ENCODE measurements around the gene SUPT3H.
"Not testable (repeated sequence)": the region's sequence is repeated elsewhere in the genome, so short reads cannot be mapped to it uniquely, and the experiment has no call there.

SUPT3H gene

GRCh38 chr6:44898296-44898930 lies 479.3 kb downstream of the SUPT3H start:
- no peaks in the 10 kb centered on the region for H3K9me3 ChIP-seq (ENCODE audit: control insufficient read depth, low read depth, low read length)
- no peaks in the 10 kb centered on the region for H3K4me1 ChIP-seq (ENCODE audit: control insufficient read depth, low read depth, low read length)
- H3K27ac ChIP-seq (ENCODE audit: low read length), result no peak overlapping the region
- H3K9ac ChIP-seq (ENCODE audit: low read length), result no peak overlapping the region
- H3K36me3 ChIP-seq (ENCODE audit: control insufficient read depth, low read depth, low read length), result no peaks in the 10 kb centered on the region
- H3K4me3 ChIP-seq (ENCODE audit: low read length), result no peak overlapping the region
- H3K27me3 ChIP-seq (ENCODE audit: control insufficient read depth, insufficient read depth, low read length), result no peaks in the 10 kb centered on the region

DNA sequence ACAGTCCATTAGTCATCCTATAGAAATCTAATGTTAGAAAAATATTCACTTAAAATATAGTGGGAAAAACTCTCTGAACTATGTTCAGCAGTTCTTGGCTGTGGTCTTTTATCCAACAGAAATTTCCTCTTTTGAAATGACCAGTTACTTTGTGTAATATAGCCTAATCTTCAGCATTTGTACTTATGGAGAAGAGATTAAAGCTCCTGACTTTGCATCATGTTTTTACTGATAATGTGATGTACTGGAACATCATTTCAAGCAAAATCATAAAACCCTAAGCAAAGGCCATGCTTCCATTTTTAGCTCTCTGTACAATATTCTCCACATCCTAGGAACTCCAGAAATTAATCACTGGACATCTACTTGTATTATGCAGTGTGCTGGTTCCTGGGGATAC lies 480.4 kb downstream of the SUPT3H start:
- Histone ChIP-seq H3K27me3 (ENCODE audit: control insufficient read depth, insufficient read depth, low read length) (no peaks in the 10 kb centered on the region), H3K9ac (ENCODE audit: low read length) (no peak overlapping the region), H3K4me3 (ENCODE audit: low read length) (no peak overlapping the region), H3K27ac (ENCODE audit: low read length) (no peak overlapping the region), H3K4me1 (ENCODE audit: control insufficient read depth, low read depth, low read length) (no peaks in the 10 kb centered on the region), H3K9me3 (ENCODE audit: control insufficient read depth, low read depth, low read length) (no peaks in the 10 kb centered on the region), H3K36me3 (ENCODE audit: control insufficient read depth, low read depth, low read length) (no peaks in the 10 kb centered on the region)

- Histone ChIP-seq H3K27me3 (ENCODE audit: control insufficient read depth, insufficient read depth, low read length) (no peaks in the 10 kb centered on the region), H3K36me3 (ENCODE audit: control insufficient read depth, low read depth, low read length) (no peaks in the 10 kb centered on the region), H3K9ac (ENCODE audit: low read length) (no peak overlapping the region), H3K9me3 (ENCODE audit: control insufficient read depth, low read depth, low read length) (no peaks in the 10 kb centered on the region), H3K4me1 (ENCODE audit: control insufficient read depth, low read depth, low read length) (no peaks in the 10 kb centered on the region), H3K4me3 (ENCODE audit: low read length) (no peak overlapping the region), H3K27ac (ENCODE audit: low read length) (no peak overlapping the region)
Measured at GRCh38 chr6:44896701-44897100, 481.0 kb downstream of the SUPT3H start.

- Histone ChIP-seq H3K4me1 (ENCODE audit: control insufficient read depth, low read depth, low read length) (no peaks in the 10 kb centered on the region), H3K4me3 (ENCODE audit: low read length) (no peak overlapping the region), H3K27me3 (ENCODE audit: control insufficient read depth, insufficient read depth, low read length) (no peaks in the 10 kb centered on the region), H3K9me3 (ENCODE audit: control insufficient read depth, low read depth, low read length) (no peaks in the 10 kb centered on the region), H3K36me3 (ENCODE audit: control insufficient read depth, low read depth, low read length) (no peaks in the 10 kb centered on the region), H3K27ac (ENCODE audit: low read length) (no peak overlapping the region), H3K9ac (ENCODE audit: low read length) (no peak overlapping the region)
Measured at GRCh38 chr6:44892579-44892978, 485.2 kb downstream of the SUPT3H start.

DNA sequence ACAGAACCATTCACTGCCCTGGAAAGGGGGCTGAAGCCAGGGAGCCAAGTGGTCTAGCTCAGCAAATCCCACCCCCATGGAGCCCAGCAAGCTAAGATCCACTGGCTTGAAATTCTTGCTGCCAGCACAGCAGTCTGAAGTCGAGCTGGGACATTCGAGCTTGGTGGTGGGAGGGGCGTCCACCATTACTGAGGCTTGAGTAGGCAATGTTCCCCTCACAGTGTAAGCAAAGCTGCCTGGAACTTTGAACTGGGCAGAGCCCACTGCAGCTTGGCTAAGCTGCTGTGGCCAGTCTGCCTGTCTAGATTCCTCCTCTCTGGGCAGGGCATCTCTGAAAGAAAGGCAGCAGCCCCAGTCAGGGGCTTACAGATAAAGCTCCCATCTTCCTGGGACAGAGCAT lies 498.7 kb downstream of the SUPT3H start:
- not testable (repeated sequence) for H3K36me3 ChIP-seq (ENCODE audit: control insufficient read depth, low read depth, low read length); H3K9me3 ChIP-seq (ENCODE audit: control insufficient read depth, low read depth, low read length); H3K4me3 ChIP-seq (ENCODE audit: low read length); H3K27ac ChIP-seq (ENCODE audit: low read length); H3K9ac ChIP-seq (ENCODE audit: low read length); H3K27me3 ChIP-seq (ENCODE audit: control insufficient read depth, insufficient read depth, low read length); H3K4me1 ChIP-seq (ENCODE audit: control insufficient read depth, low read depth, low read length)

GRCh38 chr6:44876638-44877037 lies 501.1 kb downstream of the SUPT3H start:
- not testable (repeated sequence) for H3K4me1 ChIP-seq (ENCODE audit: control insufficient read depth, low read depth, low read length); H3K27ac ChIP-seq (ENCODE audit: low read length); H3K27me3 ChIP-seq (ENCODE audit: control insufficient read depth, insufficient read depth, low read length); H3K4me3 ChIP-seq (ENCODE audit: low read length); H3K9me3 ChIP-seq (ENCODE audit: control insufficient read depth, low read depth, low read length); H3K9ac ChIP-seq (ENCODE audit: low read length); H3K36me3 ChIP-seq (ENCODE audit: control insufficient read depth, low read depth, low read length)

DNA sequence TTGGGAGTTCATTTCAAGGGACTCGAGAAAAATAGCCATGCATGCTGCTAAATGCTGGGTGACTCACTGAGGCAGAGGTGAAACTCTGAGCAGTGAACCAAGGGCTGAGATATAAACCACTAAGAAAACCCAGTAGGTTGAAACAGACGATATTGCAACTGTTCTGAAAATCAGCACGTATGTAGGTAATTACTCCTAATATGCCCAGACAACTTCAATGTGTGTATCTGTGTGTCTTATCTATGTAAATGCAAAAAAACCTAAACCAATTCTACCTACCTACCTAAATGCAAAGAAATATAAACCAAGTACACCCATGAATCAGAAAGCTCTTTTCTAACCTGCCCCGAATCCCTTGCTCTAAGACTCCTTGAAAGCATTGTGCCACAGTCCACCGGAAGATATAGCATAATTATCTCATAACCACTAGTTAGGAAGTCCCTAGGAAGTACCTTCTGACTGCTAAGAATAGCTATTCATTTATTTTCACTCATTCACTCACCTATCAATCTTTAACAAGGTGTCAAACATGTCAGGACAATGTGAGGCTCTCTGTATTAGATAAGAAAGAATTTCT lies 508.3 kb downstream of the SUPT3H start:
- Histone ChIP-seq H3K27me3 (ENCODE audit: control insufficient read depth, insufficient read depth, low read length) (no peaks in the 10 kb centered on the region), H3K36me3 (ENCODE audit: control insufficient read depth, low read depth, low read length) (no peaks in the 10 kb centered on the region), H3K4me3 (ENCODE audit: low read length) (no peak overlapping the region), H3K9me3 (ENCODE audit: control insufficient read depth, low read depth, low read length) (no peaks in the 10 kb centered on the region), H3K4me1 (ENCODE audit: control insufficient read depth, low read depth, low read length) (no peaks in the 10 kb centered on the region), H3K9ac (ENCODE audit: low read length) (no peak overlapping the region), H3K27ac (ENCODE audit: low read length) (no peak overlapping the region)

GRCh38 chr6:44868910-44869309 lies 508.8 kb downstream of the SUPT3H start:
- no peak overlapping the region for H3K9ac ChIP-seq (ENCODE audit: low read length)
- H3K27ac ChIP-seq (ENCODE audit: low read length), result no peak overlapping the region
- H3K27me3 ChIP-seq (ENCODE audit: control insufficient read depth, insufficient read depth, low read length), result no peaks in the 10 kb centered on the region
- no peaks in the 10 kb centered on the region for H3K4me1 ChIP-seq (ENCODE audit: control insufficient read depth, low read depth, low read length)
- no peaks in the 10 kb centered on the region for H3K9me3 ChIP-seq (ENCODE audit: control insufficient read depth, low read depth, low read length)
- no peak overlapping the region for H3K4me3 ChIP-seq (ENCODE audit: low read length)
- H3K36me3 ChIP-seq (ENCODE audit: control insufficient read depth, low read depth, low read length), result no peaks in the 10 kb centered on the region

DNA sequence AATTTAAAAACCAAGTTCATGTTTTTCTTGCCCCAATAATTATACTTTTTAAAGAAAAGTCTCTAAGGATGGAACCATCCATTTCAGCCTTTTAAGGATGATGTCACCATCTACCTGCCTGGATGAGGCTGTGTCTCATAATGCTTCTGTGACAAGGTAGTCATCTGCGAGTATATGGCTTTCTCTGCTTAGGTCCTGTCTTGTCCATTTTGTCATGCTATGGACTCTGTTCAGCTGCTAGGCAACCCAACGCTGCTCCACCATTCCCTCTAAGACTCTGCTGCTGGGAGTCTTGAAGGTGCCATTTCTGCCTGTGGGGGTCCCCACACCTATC lies 509.4 kb downstream of the SUPT3H start:
- H3K36me3 ChIP-seq (ENCODE audit: control insufficient read depth, low read depth, low read length), result no peaks in the 10 kb centered on the region
- no peak overlapping the region for H3K9ac ChIP-seq (ENCODE audit: low read length)
- H3K27me3 ChIP-seq (ENCODE audit: control insufficient read depth, insufficient read depth, low read length), result no peaks in the 10 kb centered on the region
- no peak overlapping the region for H3K27ac ChIP-seq (ENCODE audit: low read length)
- no peaks in the 10 kb centered on the region for H3K9me3 ChIP-seq (ENCODE audit: control insufficient read depth, low read depth, low read length)
- H3K4me3 ChIP-seq (ENCODE audit: low read length), result no peak overlapping the region
- no peaks in the 10 kb centered on the region for H3K4me1 ChIP-seq (ENCODE audit: control insufficient read depth, low read depth, low read length)

- H3K36me3 ChIP-seq (ENCODE audit: control insufficient read depth, low read depth, low read length), result no peaks in the 10 kb centered on the region
- H3K9ac ChIP-seq (ENCODE audit: low read length), result no peak overlapping the region
- H3K27me3 ChIP-seq (ENCODE audit: control insufficient read depth, insufficient read depth, low read length), result no peaks in the 10 kb centered on the region
- H3K27ac ChIP-seq (ENCODE audit: low read length), result no peak overlapping the region
- no peaks in the 10 kb centered on the region for H3K9me3 ChIP-seq (ENCODE audit: control insufficient read depth, low read depth, low read length)
- no peaks in the 10 kb centered on the region for H3K4me1 ChIP-seq (ENCODE audit: control insufficient read depth, low read depth, low read length)
- no peak overlapping the region for H3K4me3 ChIP-seq (ENCODE audit: low read length)
Measured at GRCh38 chr6:44867571-44868334, 510.0 kb downstream of the SUPT3H start.

DNA sequence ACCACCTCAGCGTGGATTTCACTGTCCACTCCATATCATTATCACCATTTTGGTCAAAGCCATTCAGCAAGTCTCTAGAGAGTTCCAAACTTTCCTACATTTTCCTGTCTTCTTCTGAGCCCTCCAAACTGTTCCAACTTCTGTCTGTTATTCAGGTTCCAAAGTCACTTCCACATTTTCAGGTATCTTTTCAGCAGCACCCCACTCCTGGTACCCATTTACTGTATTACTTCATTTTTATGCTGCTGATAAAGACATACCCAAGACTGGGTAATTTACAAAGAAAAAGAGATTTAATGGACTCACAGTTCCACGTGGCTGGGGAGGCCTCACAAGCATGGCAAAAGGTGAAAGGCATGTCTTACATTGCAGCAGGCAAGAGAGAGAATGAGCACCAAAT lies 512.5 kb downstream of the SUPT3H start:
- H3K36me3 ChIP-seq (ENCODE audit: control insufficient read depth, low read depth, low read length); H3K9ac ChIP-seq (ENCODE audit: low read length); H3K4me3 ChIP-seq (ENCODE audit: low read length); H3K27me3 ChIP-seq (ENCODE audit: control insufficient read depth, insufficient read depth, low read length); H3K27ac ChIP-seq (ENCODE audit: low read length); H3K4me1 ChIP-seq (ENCODE audit: control insufficient read depth, low read depth, low read length); H3K9me3 ChIP-seq (ENCODE audit: control insufficient read depth, low read depth, low read length): not testable (repeated sequence)

DNA sequence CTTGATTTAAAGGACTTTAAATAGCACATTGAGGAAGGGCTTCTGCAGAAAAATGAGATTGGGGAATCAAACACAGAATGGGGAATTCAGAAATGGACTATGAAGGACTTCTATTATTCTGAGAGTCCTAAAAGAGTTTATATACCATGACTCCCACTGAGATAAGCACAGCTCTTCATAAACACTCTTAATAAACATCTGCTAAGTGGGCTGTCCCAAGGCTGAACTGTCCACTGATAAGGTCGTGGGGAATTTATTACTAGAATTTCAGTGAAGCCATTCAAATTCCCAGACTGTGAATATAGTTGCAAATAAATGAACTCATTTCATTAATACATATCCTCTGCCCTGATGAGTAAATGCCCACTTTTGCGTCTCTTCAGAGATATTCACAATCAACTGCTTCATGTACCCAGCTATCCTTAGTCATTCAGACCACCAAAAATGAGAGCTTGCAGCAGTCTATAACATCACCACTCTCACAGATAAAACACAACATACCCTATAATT lies 517.8 kb downstream of the SUPT3H start:
- Histone ChIP-seq H3K27me3 (ENCODE audit: control insufficient read depth, insufficient read depth, low read length) (no peaks in the 10 kb centered on the region), H3K36me3 (ENCODE audit: control insufficient read depth, low read depth, low read length) (no peaks in the 10 kb centered on the region), H3K9me3 (ENCODE audit: control insufficient read depth, low read depth, low read length) (no peaks in the 10 kb centered on the region), H3K4me1 (ENCODE audit: control insufficient read depth, low read depth, low read length) (no peaks in the 10 kb centered on the region), H3K9ac (ENCODE audit: low read length) (no peak overlapping the region), H3K4me3 (ENCODE audit: low read length) (no peak overlapping the region), H3K27ac (ENCODE audit: low read length) (no peak overlapping the region)

Data from iPS-18a (cell line).